T follicular helper cell (primary cell): ENCODE results near the gene APBA2.
"Not testable (repeated sequence)": the region's sequence is repeated elsewhere in the genome, so short reads cannot be mapped to it uniquely, and the experiment has no call there.

Experiments
- DNase-seq: peaks from one replicate; pipeline ENCODE4 v3.0.0-alpha.2; 2020; ENCODE audit warnings: low read depth

Gene APBA2

DNA sequence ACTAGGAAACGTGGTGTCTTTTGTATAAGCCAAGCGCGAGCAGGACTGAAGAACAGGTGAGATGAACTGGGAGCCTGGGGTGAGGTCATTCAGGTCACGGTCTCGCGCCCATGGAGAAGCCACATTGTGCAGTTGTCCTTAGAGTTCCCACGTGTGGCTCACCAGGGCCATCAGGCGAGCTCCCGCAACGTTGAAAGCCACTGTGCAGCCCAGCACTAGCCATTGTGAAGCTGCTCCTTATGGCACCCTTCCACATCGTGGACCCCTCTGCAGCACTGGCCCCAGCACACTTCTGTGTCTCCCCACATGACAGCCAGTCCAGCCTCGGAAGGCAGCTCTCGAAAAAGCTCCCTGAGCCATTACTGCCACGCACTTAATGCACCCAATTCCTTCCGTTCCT, 7.6 kb upstream of the APBA2 start:
- no peak for DNase-seq

- no peak for DNase-seq
Measured at GRCh38 chr15:28879551-28879950, 6.2 kb upstream of the APBA2 start.

- no peak for DNase-seq
Measured at GRCh38 chr15:28880680-28881079, 5.1 kb upstream of the APBA2 start.

DNA sequence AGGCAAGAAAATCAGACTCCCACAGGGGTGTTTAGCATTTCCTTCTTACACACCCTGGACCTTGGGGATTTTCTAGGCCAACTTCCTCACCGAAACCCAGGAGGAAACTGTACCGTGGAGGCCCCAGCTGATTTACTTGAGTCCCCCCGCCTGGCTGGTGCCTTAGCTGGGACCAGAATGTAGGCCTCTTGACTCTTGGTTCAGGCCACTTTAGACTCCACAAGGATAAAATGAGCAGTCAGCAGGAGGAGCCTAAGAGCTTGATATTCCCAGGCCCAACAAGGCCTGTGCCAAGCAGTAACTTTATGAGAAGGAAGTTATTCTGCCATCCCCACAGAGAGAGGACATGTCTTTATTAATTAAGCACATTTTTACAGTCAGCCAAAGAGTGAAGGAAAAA, 4.6 kb upstream of the APBA2 start:
- DNase-seq: no peak

DNA sequence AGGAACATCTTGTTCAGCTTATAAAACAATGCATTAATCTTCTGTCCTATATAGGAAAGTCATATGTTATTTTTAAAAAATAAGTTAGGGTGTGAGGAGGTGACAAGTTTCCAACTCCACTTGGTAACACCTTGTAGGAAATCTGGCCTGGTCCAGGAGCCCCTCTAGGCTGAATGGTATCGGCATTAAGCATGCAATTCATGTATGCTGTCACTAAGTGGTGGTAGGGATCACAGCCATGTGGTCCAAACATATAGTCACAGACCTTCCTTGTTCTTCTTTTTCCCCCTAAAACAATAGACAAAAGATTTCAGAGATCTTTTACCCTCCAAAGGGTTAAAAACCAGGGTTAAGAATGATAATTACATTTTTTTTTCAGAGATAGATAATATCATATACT, 4.2 kb upstream of the APBA2 start:
- DNase-seq: no peak

DNA sequence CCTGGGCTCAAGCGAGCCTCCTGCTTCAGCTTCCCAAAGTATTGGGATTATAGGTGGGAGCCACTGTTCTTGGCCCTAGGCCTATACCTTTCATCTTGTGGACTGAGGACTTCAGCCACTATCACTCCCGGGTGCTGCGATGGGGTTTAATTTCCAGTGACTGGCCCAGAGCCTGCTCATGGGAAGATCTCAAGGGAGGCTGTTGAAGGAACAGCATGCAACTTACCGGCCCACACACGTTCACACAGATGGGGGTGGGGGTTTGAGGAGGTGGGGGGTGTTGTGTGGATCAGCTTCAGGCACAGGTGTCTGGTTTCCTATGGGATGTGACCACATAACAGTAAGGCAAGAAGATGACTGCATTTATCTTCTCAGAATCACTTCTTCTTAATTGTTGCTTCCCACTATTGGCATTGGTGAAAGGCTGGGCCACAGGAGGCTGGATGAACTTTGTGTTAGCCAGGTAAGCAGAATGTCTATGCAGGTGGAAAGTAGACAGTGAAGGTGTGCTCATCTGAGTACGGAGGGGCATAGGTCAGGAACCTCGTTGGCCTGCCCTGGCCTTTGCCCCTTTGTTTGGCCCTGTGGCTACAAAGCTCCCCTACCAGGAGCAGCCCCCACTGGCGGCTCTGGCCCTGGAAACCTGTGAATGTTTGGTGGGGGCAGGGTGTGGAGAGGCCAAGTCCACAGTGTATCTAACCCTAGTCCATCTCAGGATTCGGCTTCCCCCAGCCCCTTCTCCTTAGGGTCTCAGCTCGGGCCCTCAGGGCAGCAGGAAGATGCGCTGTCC, 1.4 kb upstream of the APBA2 start:
- DNase-seq: no peak

GRCh38 chr15:28885128-28885629, 595 bp upstream of the APBA2 start:
- no peak for DNase-seq

DNA sequence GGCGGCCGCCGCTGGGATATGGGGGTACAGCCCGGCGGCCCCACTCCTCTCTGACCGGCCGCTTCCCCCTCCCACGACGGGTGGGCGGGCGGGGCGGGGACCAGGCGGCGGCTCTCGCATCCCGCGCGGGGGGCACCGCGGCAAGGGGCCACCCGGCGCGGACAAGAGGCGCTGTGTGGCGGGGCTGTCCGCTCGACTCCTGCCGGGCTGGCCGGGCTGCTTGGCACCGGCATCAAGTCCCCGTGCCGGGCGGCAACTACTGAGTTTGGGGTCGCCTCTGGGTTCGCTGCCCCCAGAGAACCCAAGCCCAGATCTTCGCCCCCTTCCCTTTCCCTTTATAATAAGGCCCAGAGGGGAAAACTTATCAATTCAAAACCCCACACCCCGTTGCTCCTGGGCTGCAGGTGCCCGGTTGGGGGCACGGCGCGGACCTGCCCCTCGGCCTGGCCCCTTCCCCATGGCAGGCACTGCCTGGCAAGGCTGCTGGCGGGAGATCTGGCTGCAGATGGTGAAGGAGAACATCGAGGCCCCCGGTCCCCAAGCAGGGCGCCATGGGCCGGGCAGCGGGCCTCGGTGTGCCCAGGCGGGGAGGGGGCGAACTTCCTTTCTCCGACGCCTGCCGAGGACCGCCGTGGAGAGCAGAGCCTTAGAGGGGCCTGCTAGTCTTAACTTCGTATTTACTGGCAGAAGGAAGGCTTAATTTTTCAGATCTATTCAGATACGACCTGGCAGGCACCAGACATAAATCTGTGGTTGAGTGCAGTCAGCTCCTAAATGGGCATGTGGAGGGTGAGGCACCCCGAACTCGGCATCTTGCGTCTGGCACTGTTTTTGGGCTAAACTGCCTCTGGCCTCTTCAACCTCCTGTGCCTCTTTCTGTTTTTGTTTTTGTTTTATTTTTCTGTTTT, 911 bp downstream of the APBA2 start:
- no peak for DNase-seq

DNA sequence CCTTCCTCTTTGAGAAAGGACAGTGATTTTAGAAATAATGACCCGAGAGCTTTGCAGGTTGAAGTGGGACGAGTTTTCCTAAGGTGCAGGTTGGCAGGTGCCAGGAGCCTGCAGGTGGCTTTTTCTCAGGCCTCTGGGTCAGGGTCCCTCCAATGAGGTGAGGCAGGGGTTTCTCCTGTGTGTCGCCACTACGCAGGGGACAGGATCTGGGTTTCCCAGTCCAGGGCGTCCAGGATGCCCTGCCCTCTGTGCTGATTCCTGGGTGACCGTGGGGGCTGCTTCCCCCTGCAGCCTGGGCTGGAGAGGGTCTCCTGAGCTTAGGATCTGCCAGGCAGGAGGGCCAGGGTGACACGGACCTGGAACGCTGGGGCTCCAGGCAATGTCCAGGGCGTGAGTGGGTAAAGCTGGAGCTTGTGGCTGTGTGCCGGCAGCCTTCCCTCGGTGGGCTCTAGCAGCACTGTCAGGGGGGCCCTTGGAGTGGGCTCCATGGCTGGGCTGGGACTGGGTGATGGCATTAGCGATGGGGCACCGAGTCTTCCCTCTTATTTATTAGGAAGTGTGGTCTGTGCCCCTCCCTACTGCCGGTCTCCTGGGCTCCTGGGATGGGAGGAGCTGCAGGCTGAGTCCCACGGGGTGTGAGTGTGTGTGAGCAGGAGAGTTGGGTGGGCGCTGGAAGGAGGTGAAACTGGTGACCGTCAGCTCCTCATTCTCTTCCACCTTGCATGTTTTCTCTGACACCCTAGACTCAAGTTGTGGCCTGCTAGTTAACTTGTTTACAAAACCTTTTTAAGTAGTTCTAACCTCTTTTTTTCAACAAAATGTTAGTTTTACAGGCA, 1.8 kb downstream of the APBA2 start:
- no peak for DNase-seq

DNA sequence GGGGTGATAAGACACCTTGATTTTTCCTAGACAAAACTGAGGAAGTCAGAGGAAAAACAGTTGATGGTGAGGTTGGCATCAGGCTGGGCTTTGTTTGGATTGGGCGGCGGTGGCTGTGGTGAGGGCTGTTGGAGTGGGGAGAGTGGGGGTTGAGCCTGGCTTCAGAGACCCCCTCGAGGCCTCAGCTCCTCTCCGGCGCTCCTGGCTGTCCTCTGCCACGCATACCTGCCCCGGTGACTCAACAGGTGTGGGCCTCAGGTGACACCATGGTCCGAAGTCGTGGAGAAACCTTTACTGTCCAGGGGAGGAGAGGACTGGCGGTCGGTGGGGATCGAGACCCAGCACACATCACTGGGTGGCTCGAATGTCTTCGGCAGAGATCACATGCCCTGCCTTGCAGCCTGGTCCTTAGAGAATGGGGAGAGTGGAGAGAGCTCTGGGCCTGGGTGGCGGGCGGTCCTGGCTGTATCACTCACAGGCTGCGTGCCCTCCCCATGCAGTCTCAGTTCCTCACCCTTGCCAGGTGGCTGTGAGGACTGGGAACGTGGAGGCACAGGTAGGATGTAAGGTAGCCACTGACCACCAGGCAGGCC, 2.6 kb downstream of the APBA2 start:
- DNase-seq: no peak

DNA sequence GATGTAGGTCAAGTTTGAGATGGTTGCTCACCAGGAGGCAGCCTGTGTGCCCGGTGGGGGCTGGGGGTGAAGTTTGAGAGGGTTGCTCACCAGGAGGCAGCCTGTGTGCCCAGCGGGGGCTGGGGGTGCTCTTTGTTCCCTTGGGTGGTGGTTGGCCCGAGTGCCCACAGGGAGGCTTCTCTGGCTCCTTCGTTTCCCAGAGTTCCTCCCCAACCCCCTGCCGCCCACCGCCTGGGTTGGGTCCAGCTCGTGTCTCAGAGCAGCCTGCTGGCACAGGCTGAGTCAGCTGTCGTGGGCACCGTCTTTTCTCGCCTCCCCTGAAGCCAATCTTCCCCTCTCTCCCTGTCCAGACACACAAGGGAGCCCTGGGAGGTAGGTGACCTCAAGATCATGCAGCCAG, 3.1 kb downstream of the APBA2 start:
- no peak for DNase-seq

DNA sequence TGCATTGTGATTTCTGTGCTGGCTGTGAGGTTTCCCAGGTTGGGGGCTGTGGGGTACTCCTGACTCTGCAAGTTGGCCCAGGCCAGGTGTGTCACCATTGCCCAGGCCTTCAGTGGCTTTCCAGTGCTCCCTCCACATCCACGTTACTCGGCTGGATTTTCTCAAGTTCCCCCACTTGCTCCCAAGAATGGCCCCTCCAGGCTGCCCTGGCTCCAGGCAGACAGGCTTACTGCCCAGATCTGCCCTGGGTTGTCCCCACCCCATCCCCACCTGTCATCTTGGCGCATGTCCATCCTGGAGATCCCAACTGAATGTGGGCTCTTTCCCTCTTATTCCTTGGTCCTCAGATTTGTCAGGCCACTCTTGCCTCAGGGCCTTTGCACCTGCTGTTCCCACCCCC, 3.6 kb downstream of the APBA2 start:
- DNase-seq: no peak

DNA sequence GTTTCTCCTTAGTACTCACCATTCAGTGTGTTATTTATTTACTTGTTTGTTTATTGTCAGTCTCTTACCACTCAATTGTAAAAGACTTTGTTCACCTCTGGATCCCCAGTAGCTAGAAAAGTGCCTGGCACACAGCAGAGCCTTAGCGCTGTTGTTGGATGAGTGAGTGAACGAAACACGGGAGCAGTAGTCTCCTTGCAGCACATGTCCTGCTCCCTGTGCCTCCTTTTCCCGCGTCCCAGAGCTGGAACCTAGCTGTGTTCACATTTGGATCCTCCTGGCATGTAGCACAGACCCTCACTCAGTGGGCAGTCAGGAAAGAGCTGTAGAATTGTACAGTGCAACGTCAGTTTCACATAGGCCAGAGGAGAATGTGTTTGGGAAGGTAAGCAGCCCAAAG, 4.1 kb downstream of the APBA2 start:
- DNase-seq: not testable (repeated sequence)

DNA sequence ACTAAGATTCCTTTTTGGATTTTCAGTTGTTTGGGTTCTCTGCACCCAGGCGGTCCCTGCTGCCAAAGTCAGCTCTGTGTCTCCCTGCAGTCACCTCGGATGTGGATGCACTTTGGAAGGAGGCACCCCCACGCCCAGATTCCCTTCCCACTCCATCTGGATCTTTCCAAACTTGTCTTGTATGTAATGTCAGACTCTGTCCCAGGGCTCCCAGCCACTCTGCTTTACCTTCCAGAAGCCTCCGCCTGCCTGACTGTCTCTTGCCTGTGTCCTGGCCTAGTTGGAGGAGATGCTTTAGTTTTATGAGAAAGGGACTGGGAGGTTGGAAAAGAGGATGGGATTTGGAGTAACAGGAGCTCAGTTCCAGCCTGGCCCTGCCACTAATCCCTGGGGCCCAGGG, 4.5 kb downstream of the APBA2 start:
- DNase-seq: not testable (repeated sequence)

DNA sequence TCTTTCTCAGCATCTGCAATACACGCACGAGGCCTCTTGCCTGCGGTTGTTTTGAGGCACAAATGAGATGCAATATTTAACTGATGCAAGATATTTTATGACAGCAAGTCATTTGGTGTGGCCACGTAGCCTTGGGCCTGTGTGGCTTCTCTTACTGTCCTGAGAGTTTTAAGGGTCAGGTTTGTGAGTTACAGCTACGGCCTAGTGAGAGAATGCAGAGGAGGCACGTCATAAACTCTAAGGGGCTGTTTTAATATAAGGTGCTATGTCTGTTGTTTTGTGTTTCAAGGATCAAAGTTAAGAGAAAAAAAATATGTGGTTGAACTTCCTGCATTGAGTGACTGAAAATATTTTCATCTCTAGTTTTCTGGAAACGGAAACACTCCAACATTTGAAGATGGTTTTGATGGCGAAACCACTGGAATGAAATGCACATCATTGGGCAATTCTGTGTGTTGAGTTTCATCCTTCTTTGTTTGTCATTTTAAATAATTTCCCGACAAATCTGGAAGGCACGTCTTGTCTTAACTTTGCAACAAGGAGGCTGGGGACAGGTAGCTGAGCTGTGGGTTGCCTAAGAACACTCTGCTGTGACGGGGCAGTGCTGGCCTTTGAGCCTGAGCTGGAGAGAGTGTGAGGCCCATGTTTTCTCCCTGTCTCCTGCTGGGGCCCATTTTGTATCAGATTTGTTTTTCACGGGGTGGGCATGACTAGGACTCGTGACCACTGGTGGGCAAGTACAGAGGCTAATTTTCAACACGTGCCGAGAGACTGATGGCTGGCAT, 5.1 kb downstream of the APBA2 start:
- no peak for DNase-seq

- no peak for DNase-seq
Measured at GRCh38 chr15:28891588-28891987, 5.8 kb downstream of the APBA2 start.

GRCh38 chr15:28892789-28893610, 7.2 kb downstream of the APBA2 start:
- DNase-seq: no peak

DNA sequence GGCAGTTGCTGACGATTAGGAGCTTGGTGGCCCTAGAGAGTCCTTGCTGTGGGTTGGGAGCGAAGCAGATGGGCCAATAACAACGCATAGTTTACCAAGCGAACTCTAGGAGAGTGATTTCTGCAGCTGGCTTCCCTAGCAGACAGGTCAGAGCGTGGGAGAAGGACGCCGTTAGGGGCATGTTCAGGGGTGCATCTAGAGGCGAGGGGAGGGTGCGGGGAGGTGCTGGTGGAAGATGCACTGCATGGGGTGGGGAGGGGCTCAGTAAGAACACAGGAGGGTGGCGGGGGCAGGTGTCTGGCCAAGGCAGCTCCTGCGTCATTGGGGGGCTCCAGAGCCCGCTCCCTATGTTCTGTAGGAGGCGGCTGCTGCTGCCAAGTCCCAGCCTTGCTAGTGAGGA, 8.9 kb downstream of the APBA2 start:
- no peak for DNase-seq

- no peak for DNase-seq
Measured at GRCh38 chr15:28895146-28895545, 9.4 kb downstream of the APBA2 start.

GRCh38 chr15:28895566-28895965, 9.8 kb downstream of the APBA2 start:
- no peak for DNase-seq
